SK-N-MC (cell line): ENCODE results near the gene NWD2.
"Not testable (repeated sequence)": the region's sequence is repeated elsewhere in the genome, so short reads cannot be mapped to it uniquely, and the experiment has no call there.

Experiments used
- DNase-seq: peaks from one replicate; pipeline ENCODE4 v3.0.0-alpha.2; 2011; ENCODE audit warnings: low read depth, low spot score
- H3K27ac ChIP-seq: fragments of 200-600 bp; sonication (generic); 2 replicates; pipeline ENCODE4 v1.5.1; 2016; ENCODE audit warnings: mixed run types
- H3K36me3 ChIP-seq: fragments of 200-600 bp; sonication (generic); 2 replicates; pipeline ENCODE4 v1.6.1; 2017; ENCODE audit warnings: antibody characterized with exemption, low read length, mixed read lengths; ENCODE audit not compliant: insufficient read depth
- H3K4me3 ChIP-seq: fragments of 200-600 bp; sonication (generic); 2 replicates; pipeline ENCODE4 v1.5.1; 2016
- H3K9ac ChIP-seq: fragments of 200-600 bp; sonication (generic); 2 replicates; pipeline ENCODE4 v1.8.0; 2017; ENCODE audit warnings: mixed run types, mixed read lengths; ENCODE audit not compliant: insufficient read length
- H3K9me3 ChIP-seq: fragments of 200-600 bp; sonication (generic); 2 replicates; pipeline ENCODE4 v1.6.1; 2017; ENCODE audit warnings: low read depth, mild to moderate bottlenecking, antibody characterized with exemption, low read length, moderate library complexity, mixed read lengths
- EZH2 ChIP-seq: fragments of 200-600 bp; sonication (generic); IDR thresholded peaks from one replicate; pipeline ENCODE4 v1.6.1; 2017; ENCODE audit warnings: antibody characterized with exemption
- FOXP2 ChIP-seq: optimal IDR thresholded peaks from 2 replicates; pipeline ENCODE3; 2011; ENCODE audit warnings: mild to moderate bottlenecking, moderate library complexity; ENCODE audit not compliant: insufficient read depth; ENCODE audit errors: extremely low read length, control extremely low read depth
- POLR2AphosphoS5 ChIP-seq: IDR thresholded peaks from 2 replicates; pipeline ENCODE4 v1.6.1; 2012; ENCODE audit warnings: mild to moderate bottlenecking, low read depth, low read length, borderline replicate concordance

Gene NWD2, protein sequence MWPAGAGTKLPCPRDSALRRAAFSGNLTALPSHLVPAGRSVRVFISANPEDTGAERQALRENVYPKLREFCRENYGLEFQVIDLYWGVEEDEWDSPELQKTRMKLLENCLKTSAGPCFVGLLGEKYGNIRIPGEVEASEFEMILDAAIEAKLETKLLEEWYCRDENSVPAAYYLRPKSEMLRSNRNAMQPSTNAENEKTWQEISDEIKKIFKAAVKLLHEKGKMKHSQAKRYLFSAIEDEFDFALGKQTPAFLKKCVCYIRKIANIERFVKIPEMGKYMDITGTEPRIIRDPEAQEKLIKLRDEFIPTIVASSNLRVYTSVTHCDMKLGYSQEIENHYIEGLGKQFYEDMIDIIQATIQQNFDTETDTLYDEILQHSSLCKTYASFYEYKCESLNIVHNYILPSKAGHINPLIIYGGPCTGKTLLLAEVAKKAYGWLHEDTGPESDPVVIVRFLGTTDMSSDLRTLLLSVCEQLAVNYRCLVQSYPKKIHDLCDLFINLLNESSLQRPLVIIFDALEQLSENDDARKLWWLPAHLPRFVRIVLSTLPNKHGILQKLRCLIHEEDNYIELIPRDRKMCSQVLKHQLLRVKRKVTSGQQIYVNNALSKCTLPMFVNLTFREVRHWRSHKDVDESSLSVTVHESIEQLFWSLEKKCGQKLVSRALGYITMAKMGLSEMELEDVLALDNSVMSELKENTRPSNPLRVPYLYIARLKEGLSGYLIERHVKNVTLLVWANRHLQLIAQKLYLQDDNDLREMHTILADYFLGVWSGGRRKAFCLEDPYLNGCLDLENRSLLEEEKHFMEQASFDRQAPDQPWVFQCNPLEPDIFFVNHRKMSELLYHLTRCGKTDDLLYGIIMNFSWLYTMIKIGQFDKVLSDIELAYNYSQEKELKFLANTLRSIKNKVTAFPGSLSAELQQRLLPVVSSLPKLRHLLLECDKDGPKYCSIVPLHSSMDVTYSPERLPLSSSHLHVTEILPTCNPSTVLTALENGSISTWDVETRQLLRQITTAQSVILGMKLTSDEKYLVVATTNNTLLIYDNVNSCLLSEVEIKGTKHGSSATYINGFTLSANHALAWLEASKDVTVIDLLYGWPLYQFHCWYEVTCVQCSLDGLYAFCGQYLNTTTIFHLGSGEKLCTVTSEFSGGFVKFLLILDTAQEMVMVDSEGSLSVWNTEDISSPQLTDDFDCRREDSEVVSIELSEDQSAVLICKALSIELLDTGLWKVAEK (N-terminal part only)

DNA sequence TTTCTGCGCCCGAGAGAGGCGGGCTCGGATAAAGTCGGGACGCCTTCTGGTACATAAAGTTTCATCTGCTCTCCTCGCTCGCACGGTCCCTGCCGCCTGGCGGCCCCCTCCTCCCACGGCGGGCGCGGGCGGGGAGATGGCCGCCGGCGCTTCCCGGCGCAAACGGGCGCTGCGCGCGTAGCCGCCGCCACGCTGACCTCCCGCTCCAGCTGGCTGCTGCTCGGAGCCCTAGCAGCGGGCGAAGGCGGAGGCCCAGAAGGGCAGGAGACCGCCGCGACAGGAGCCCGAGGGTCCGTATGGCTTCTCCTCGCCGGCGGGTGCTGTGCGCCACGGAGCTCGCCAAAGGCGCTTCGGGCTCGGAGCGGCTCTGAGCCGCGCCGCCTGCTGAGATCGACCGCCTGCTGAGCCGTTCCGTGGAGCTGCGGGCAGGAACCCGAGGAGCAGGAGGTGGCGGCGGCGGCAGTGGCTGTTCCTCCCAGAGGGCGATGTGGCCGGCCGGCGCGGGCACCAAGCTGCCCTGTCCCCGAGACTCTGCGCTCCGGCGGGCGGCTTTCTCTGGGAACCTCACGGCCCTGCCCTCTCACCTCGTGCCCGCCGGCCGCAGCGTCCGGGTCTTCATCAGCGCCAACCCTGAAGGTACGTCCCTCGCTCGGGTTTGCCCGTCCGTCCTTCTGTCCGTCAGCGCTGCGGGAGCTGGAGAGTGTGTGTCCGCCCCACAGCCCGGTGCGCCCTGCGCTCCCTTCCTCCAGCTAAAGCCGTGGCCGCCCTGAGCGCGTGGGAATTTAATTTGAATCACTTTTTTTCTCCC lies at the start of gene NWD2:
Gene NWD2 (plus strand): TSS at position 161 of the 808 bp plus-strand sequence. CDS start 325 bp downstream, at position 486.
- Histone ChIP-seq H3K9me3 (no peaks in the 10 kb centered on the region), H3K4me3 (no peak within 1 kb of the TSS), H3K36me3 (no peaks in the 10 kb centered on the region), H3K27ac (no peak within 1 kb of the TSS), H3K9ac (no peak within 1 kb of the TSS)
- no peak for TF ChIP-seq FOXP2
- TF ChIP-seq EZH2: no peak
- no peak for TF ChIP-seq POLR2AphosphoS5
- DNase-seq: no peak

GRCh38 chr4:37197899-37198298 lies 46.6 kb upstream of the NWD2 start:
- Histone ChIP-seq H3K4me3 (no peak overlapping the region), H3K27ac (no peak overlapping the region), H3K9ac (no peak overlapping the region), H3K9me3 (no peaks in the 10 kb centered on the region), H3K36me3 (no peaks in the 10 kb centered on the region)
- no peak for DNase-seq
- TF ChIP-seq EZH2: no peak
- no peak for TF ChIP-seq POLR2AphosphoS5
- TF ChIP-seq FOXP2: no peak

GRCh38 chr4:37204740-37205139 lies 39.8 kb upstream of the NWD2 start:
- not testable (repeated sequence) for H3K9ac ChIP-seq

DNA sequence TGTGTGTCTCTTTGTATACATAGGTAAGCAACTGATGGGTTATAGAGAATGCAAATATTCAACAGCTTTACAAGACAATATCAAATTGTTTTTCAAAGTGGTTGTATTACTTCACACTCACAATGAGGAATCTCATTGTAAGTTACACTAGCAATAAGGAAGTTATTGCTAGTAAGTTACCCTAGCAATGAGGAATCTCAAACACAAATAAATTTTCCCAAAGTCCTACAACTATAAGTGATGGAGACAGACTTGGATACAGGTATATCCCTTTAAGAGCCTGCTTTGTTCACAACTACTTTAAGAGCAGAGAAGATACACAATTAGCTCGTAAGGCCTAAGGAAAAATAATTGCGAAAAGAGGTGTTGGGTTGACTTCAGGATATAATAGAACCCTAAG lies 28.3 kb upstream of the NWD2 start:
- TF ChIP-seq EZH2 (no peak), POLR2AphosphoS5 (no peak), FOXP2 (no peak)
- H3K27ac ChIP-seq: no peak overlapping the region
- H3K4me3 ChIP-seq: no peak overlapping the region
- H3K9ac ChIP-seq: no peak overlapping the region
- H3K36me3 ChIP-seq: no peaks in the 10 kb centered on the region
- DNase-seq: no peak
- H3K9me3 ChIP-seq: no peaks in the 10 kb centered on the region

More at GRCh38 chr4:37204740-37205139, 39.8 kb upstream of the NWD2 start:
- not testable (repeated sequence) for H3K4me3 ChIP-seq, DNase-seq, H3K36me3 ChIP-seq, H3K27ac ChIP-seq, H3K9me3 ChIP-seq

- Histone ChIP-seq H3K27ac (no peak overlapping the region), H3K9me3 (no peaks in the 10 kb centered on the region), H3K4me3 (no peak overlapping the region), H3K36me3 (no peaks in the 10 kb centered on the region), H3K9ac (no peak overlapping the region)
- DNase-seq: no peak
- TF ChIP-seq POLR2AphosphoS5 (no peak), FOXP2 (no peak), EZH2 (no peak)
Measured at GRCh38 chr4:37219242-37219641, 25.3 kb upstream of the NWD2 start.

DNA sequence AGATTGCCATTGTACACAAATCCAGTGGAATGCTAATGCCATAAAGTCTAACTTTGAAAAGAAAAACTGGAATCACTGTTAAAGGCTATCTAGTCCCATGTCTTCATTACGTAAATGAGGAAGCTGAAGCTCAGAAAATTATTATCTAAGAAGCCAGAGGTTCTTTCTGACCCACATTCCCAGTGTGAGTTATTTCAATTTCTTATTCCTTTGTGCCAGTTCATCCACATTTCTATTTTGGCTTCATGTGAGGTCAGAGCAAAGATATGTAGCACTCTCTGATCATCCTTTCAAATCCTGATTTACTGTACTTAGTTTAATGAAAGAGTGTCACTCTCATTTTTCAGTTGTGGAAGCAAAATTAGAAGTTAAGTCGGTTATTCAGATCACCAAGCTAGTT lies 24.6 kb upstream of the NWD2 start:
- no peaks in the 10 kb centered on the region for H3K9me3 ChIP-seq
- no peaks in the 10 kb centered on the region for H3K36me3 ChIP-seq
- H3K4me3 ChIP-seq: no peak overlapping the region
- no peak for DNase-seq
- TF ChIP-seq EZH2 (no peak), POLR2AphosphoS5 (no peak), FOXP2 (no peak)
- no peak overlapping the region for H3K9ac ChIP-seq
- H3K27ac ChIP-seq: no peak overlapping the region

GRCh38 chr4:37220685-37221084 lies 23.9 kb upstream of the NWD2 start:
- Histone ChIP-seq H3K9me3 (no peaks in the 10 kb centered on the region), H3K9ac (no peak overlapping the region), H3K36me3 (no peaks in the 10 kb centered on the region), H3K4me3 (no peak overlapping the region), H3K27ac (no peak overlapping the region)
- TF ChIP-seq FOXP2 (no peak), POLR2AphosphoS5 (no peak), EZH2 (no peak)
- no peak for DNase-seq
